NOMO-1 treated with dmso at 0.1 percent for 144 hours (cell line): ENCODE data around the gene ROBO4.

ENCODE experiments used
- DNase-seq: peaks from one replicate; lab custom pipeline; 2025; ENCODE audit not compliant: unreplicated experiment; lab: John Stamatoyannopoulos, UW

ROBO4 gene

GRCh38 chr11:124919898-124920297, 22.2 kb upstream of the ROBO4 start:
- no peak for DNase-seq

GRCh38 chr11:124918950-124919349, 21.3 kb upstream of the ROBO4 start, which contains the start of gene HEPN1:
TSS of gene HEPN1 (plus strand) at chr11:124919250.
- DNase-seq = no peak

GRCh38 chr11:124917115-124917637, 19.5 kb upstream of the ROBO4 start:
- DNase-seq = no peak

GRCh38 chr11:124916370-124916710, 18.7 kb upstream of the ROBO4 start:
- DNase-seq = no peak

GRCh38 chr11:124915541-124916369, 18.1 kb upstream of the ROBO4 start:
- DNase-seq = no peak

GRCh38 chr11:124902616-124903015, 5.0 kb upstream of the ROBO4 start:
- no peak for DNase-seq

- DNase-seq = no peak
Observed at GRCh38 chr11:124900464-124900863, 2.8 kb upstream of the ROBO4 start.

GRCh38 chr11:124899383-124900145, 1.9 kb upstream of the ROBO4 start:
- DNase-seq = no peak

GRCh38 chr11:124898711-124899110, 1.0 kb upstream of the ROBO4 start:
- no peak for DNase-seq

- no peak for DNase-seq
Observed at GRCh38 chr11:124898263-124898680, 607 bp upstream of the ROBO4 start.

- no peak for DNase-seq
Observed at GRCh38 chr11:124896821-124897391, 759 bp downstream of the ROBO4 start.

- DNase-seq = no peak
Observed at GRCh38 chr11:124896071-124896750, 1.5 kb downstream of the ROBO4 start.

- no peak for DNase-seq
Observed at GRCh38 chr11:124895471-124895971, 2.1 kb downstream of the ROBO4 start.

GRCh38 chr11:124894606-124895430, 2.8 kb downstream of the ROBO4 start:
- no peak for DNase-seq

- DNase-seq = no peak
Observed at GRCh38 chr11:124893781-124894401, 3.8 kb downstream of the ROBO4 start.

- no peak for DNase-seq
Observed at GRCh38 chr11:124892750-124893454, 4.8 kb downstream of the ROBO4 start.

GRCh38 chr11:124892146-124892545, 5.5 kb downstream of the ROBO4 start:
- DNase-seq = no peak

- no peak for DNase-seq
Observed at GRCh38 chr11:124891373-124891861, 6.2 kb downstream of the ROBO4 start.
